Spleen (tissue), 11 donors: ENCODE measurements around the gene NUMB. TPM values are rescaled to one million over a fixed set of nuclear protein-coding genes. Genes with fewer than 3 reads are reported as not detected.

Experiments used
- DNase-seq: peaks from one replicate; pipeline ENCODE4 v3.0.0-alpha.2; 2020
- H3K27ac ChIP-seq, 8 donors: fragments of 200-600 bp; sonication (generic) in 7 of 8; 1 replicate in 4 of 8; 2 replicates in 4 of 8; pipeline versions ENCODE4 v1.5.0 to v1.8.0; 2016 to 2021; ENCODE audit warnings: inconsistent platforms in 4 of 8, mild to moderate bottlenecking in 4 of 8, moderate library complexity in 1 of 8
- H3K27me3 ChIP-seq, 7 donors: fragments of 200-600 bp; sonication (generic) in 6 of 7; replicated peaks in 1 of 7; 1 replicate in 4 of 7; 2 replicates in 3 of 7; pipeline versions ENCODE4 v1.5.0 to v1.8.0; 2016 to 2021; ENCODE audit warnings: inconsistent platforms in 3 of 7, mild to moderate bottlenecking in 1 of 7
- H3K36me3 ChIP-seq, 6 donors: fragments of 200-600 bp; sonication (generic) in 5 of 6; 1 replicate in 4 of 6; 2 replicates in 2 of 6; pipeline versions ENCODE4 v1.5.0 to v1.8.0; 2016 to 2021; ENCODE audit warnings: inconsistent platforms in 2 of 6
- H3K4me1 ChIP-seq, 6 donors: fragments of 200-600 bp; sonication (generic) in 5 of 6; 1 replicate in 3 of 6; 2 replicates in 3 of 6; pipeline versions ENCODE4 v1.5.0 to v1.8.0; 2016 to 2021; ENCODE audit warnings: inconsistent platforms in 3 of 6
- H3K4me3 ChIP-seq, 8 donors: fragments of 200-600 bp; sonication (generic) in 7 of 8; 1 replicate in 4 of 8; 2 replicates in 4 of 8; pipeline versions ENCODE4 v1.5.0 to v1.8.0; 2016 to 2021; ENCODE audit warnings: inconsistent platforms in 4 of 8, mild to moderate bottlenecking in 4 of 8, moderate library complexity in 2 of 8
- H3K9me3 ChIP-seq, 8 donors: fragments of 200-600 bp; sonication (generic) in 7 of 8; 1 replicate in 4 of 8; 2 replicates in 4 of 8; pipeline versions ENCODE4 v1.5.0 to v1.8.0; 2016 to 2021; ENCODE audit warnings: inconsistent platforms in 4 of 8
- POLR2A ChIP-seq, 3 donors: fragments of 450-650 bp; IDR thresholded peaks; one replicate each; pipeline ENCODE4 v1.5.1; 2017; ENCODE audit warnings: antibody characterized with exemption in 3 of 3, mild to moderate bottlenecking in 1 of 3
- POLR2AphosphoS5 ChIP-seq, 3 donors: sonication (generic); formaldehyde crosslinking; IDR thresholded peaks; one replicate each; pipeline ENCODE4 v1.5.1; 2017; ENCODE audit warnings: antibody characterized with exemption in 3 of 3
- WGBS, 5 donors: extraction: QIAGEN DNeasy Blood & Tissue Kit in 3 of 5; methylation state at CpG; one replicate each; pipeline versions ENCODE4 v1.1.5 to v1.1.7; 2013 to 2018; 5-methylcytosine and 5-hydroxymethylcytosine counted together
- intact Hi-C: fragments of 100-400 bp; cut with DNase I; formaldehyde crosslinking; loops from one replicate; pipeline ENCODE4 v1.15.0; 2023; ENCODE audit warnings: low total_unique reads
- polyA plus RNA-seq, 3 donors: library from polyadenylated mRNA; stranded (reverse); fragments of 200-250 nt; gene quantifications; one replicate each; pipeline ENCODE4 v1.2.1, GENCODE V29; 2013
- total RNA-seq, 7 donors: library from RNA; depleted of rRNA in 3 of 7; stranded (reverse); fragments of >200 nt in 3 of 7; fragmentation: NEBNext Ultra II Directional in 4 of 7; extraction: Animal tissue kit (Norgen Biotek cat#: 25700) in 4 of 7; gene quantifications; one replicate each; pipeline versions ENCODE4 v1.1.0 to v1.2.1, GENCODE V29; 2016 to 2021
- TF ChIP-seq, protein P1 (sequence below), 11 experiments: fragments of 200-600 bp in 7 of 11; fragments of 450-650 bp in 4 of 11; sonication (generic) in 4 of 11; IDR thresholded peaks in 8 of 11; conservative IDR thresholded peaks in 3 of 11; 1 replicate in 7 of 11; 2 replicates in 4 of 11; pipeline versions ENCODE4 v1.4.0 to v1.8.0; 2016 to 2021; ENCODE audit warnings: antibody characterized with exemption in 11 of 11, inconsistent platforms in 4 of 11, mild to moderate bottlenecking in 1 of 11
- donor health status: healthy with polysubstance abuse.
- donor health status: DM: no; HTN: no; CAD: no; lungs with moderate emphysema.
- donor health status: DM: no; HTN: no; CAD: no.
- donor health status: Bipolar disorder and iron deficiency.
- donor health status: healthy.
- donor health status: DM: no; HTN: no; CAD: no.
- donor health status: DM: yes; HTN: yes; CAD: no.

NUMB gene
- total and polyA plus RNA-seq, 10 donors, result 19.8 to 165 (median 92.9) TPM

DNA sequence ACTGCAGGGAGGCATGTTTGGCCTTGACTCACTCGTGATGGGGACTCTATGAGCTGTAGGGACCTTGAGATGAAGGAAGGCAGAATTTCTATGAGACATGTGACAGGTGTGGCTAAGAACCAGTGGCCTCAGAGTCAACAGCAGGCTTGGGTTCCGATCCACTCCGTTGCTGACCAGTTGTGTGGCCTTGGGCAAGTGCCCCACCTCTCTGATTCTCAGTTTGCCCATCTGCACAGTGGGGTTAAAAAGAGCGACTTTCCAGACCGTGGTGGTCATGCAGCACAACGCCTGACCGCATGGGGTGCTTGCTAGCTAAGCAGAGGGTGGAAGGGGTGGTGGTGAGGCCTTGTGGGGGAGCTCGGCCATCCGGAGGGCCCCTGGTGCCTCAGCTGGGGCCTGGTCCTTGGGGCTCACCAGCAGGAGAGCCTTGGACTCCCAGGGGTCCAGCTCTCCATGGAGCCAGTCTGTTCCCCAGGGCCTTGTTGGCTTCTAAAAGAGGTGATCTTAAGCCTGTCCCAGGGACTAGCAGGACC, 202.6 kb downstream of the NUMB start:
- peaks cover 0 to 5% (median 0%) of the 10 kb centered on the region in 7 donors for H3K27me3 ChIP-seq
- H3K9me3 ChIP-seq, result no peaks in the 10 kb centered on the region
- peak; percentile 59 for DNase-seq
- H3K36me3 ChIP-seq, result peaks cover 0 to 27% (median 0%) of the 10 kb centered on the region in 6 donors
- 83 to 91% (median 87%) methylated on average over 5 to 9 of the region's 9 CpGs for WGBS, 5 donors
- H3K4me1 ChIP-seq, result no peaks in the 10 kb centered on the region
- no peak for TF ChIP-seq POLR2A (IDR thresholded peaks at IDR 0.05)
- TF ChIP-seq POLR2AphosphoS5 (IDR thresholded peaks at IDR 0.05), result no peak
- H3K4me3 ChIP-seq, result no peak overlapping the region
- no peak overlapping the region for H3K27ac ChIP-seq
- intact Hi-C loops, result no loop called here

DNA sequence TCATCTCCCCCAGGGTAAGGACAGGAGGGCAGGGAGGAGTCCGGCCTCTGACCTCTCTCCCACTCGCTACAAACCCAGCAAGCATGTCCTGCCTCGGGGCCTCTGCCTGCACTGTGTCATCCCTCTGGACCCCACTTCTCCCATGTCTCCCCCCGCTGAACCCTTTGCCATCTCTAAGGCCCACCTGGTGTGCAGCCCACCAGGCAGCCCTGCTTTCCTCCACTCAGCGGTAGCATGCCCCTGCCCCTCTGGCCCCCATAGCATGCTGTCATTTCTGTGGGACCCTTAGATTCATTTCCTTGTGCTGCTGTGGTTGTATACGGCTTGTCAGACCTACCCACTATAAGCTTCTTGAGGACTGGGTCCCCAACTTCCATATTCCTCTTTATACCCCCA, 203.3 kb downstream of the NUMB start:
- no peaks in the 10 kb centered on the region for H3K9me3 ChIP-seq
- H3K36me3 ChIP-seq, result peaks cover 0 to 27% (median 0%) of the 10 kb centered on the region in 6 donors
- WGBS, 5 donors, result 86 to 93% (median 91%) methylated on average over 5 to 6 of the region's 6 CpGs
- H3K4me3 ChIP-seq, result no peak overlapping the region
- no peaks in the 10 kb centered on the region for H3K27me3 ChIP-seq
- TF ChIP-seq, protein P1, sequence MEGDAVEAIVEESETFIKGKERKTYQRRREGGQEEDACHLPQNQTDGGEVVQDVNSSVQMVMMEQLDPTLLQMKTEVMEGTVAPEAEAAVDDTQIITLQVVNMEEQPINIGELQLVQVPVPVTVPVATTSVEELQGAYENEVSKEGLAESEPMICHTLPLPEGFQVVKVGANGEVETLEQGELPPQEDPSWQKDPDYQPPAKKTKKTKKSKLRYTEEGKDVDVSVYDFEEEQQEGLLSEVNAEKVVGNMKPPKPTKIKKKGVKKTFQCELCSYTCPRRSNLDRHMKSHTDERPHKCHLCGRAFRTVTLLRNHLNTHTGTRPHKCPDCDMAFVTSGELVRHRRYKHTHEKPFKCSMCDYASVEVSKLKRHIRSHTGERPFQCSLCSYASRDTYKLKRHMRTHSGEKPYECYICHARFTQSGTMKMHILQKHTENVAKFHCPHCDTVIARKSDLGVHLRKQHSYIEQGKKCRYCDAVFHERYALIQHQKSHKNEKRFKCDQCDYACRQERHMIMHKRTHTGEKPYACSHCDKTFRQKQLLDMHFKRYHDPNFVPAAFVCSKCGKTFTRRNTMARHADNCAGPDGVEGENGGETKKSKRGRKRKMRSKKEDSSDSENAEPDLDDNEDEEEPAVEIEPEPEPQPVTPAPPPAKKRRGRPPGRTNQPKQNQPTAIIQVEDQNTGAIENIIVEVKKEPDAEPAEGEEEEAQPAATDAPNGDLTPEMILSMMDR (IDR thresholded peaks at IDR 0.05 in 8 of 11, conservative IDR thresholded peaks at IDR 0.05 in 3 of 11), result no peak
- no peak for TF ChIP-seq POLR2A (IDR thresholded peaks at IDR 0.05)
- no peak for TF ChIP-seq POLR2AphosphoS5 (IDR thresholded peaks at IDR 0.05)
- intact Hi-C loops, result no loop called here
- peak; percentile 56 for DNase-seq
- H3K27ac ChIP-seq, result no peak overlapping the region
- H3K4me1 ChIP-seq, result no peaks in the 10 kb centered on the region

DNA sequence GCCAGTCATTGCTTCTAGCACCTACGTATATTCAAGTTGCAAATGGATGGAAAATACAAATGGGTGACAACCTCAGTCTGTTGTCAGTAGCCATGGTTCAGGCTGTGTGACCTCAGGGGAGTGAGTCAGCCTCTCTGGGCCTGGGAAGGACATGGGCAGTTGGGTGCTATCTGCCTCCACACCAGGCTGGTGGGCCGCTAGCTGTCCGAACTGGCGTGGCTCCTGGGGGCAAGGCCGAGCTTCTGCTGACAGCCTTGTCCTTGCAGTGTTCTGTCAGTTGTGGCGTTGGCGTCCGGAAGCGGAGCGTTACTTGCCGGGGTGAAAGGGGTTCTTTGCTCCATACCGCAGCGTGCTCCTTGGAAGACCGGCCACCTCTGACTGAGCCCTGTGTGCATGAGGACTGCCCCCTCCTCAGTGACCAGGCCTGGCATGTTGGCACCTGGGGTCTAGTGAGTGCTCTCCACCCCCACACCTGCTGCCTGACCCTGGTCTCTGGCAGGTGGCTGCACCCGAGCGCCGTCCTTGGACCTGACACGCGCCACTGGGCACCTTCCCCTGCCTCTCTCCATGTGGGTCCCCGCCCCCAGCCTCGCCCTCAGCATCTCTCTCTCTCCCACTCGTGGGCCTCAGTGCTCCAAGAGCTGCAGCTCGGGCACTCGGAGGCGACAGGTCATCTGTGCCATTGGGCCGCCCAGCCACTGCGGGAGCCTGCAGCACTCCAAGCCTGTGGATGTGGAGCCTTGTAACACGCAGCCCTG, 203.9 kb downstream of the NUMB start:
- intact Hi-C loops, result no loop called here
- peaks cover 0 to 24% (median 0%) of the 10 kb centered on the region in 6 donors for H3K36me3 ChIP-seq

DNA sequence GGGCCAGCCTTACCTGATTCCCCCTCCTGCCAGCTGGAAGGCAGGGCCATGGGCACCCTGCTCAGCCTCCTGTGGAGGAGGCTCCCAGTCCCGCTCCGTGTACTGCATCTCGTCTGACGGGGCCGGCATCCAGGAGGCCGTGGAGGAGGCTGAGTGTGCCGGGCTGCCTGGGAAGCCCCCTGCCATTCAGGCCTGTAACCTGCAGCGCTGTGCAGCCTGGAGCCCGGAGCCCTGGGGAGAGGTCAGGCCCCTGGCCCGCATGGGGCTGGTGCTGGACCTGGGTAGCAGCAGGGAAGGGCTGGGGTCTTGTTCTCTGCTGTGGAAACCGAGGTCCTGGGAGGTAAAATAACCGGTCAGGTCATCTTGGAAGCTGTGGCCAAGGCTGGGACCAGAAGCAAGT, 204.6 kb downstream of the NUMB start:
- TF ChIP-seq, protein P1 (IDR thresholded peaks at IDR 0.05 in 8 of 11, conservative IDR thresholded peaks at IDR 0.05 in 3 of 11), result no peak
- TF ChIP-seq POLR2AphosphoS5 (IDR thresholded peaks at IDR 0.05) (no peak), POLR2A (IDR thresholded peaks at IDR 0.05) (no peak)
- no peak overlapping the region for H3K4me3 ChIP-seq
- 91 to 94% (median 93%) methylated on average over 2 to 12 of the region's 12 CpGs for WGBS, 5 donors
- DNase-seq, result no peak
- no peak overlapping the region for H3K27ac ChIP-seq
- peaks cover 0 to 19% (median 0%) of the 10 kb centered on the region in 6 donors for H3K36me3 ChIP-seq
- intact Hi-C loops, result no loop called here
- peaks cover 0 to 4% (median 1%) of the 10 kb centered on the region in 6 donors for H3K4me1 ChIP-seq
- no peaks in the 10 kb centered on the region for H3K27me3 ChIP-seq
- no peaks in the 10 kb centered on the region for H3K9me3 ChIP-seq

More for the DNA sequence above, 203.9 kb downstream of the NUMB start:
- TF ChIP-seq POLR2AphosphoS5 (IDR thresholded peaks at IDR 0.05), result peak in 1 of 3 donors; percentile 26
- TF ChIP-seq, protein P1 (IDR thresholded peaks at IDR 0.05 in 8 of 11, conservative IDR thresholded peaks at IDR 0.05 in 3 of 11), result no peak
- WGBS, 5 donors, result 85 to 92% (median 91%) methylated on average over 24 to 28 of the region's 28 CpGs
- no peaks in the 10 kb centered on the region for H3K4me1 ChIP-seq
- no peak overlapping the region for H3K4me3 ChIP-seq
- H3K9me3 ChIP-seq, result no peaks in the 10 kb centered on the region
- peak; percentile 67 for DNase-seq
- H3K27ac ChIP-seq, result no peak overlapping the region
- H3K27me3 ChIP-seq, result no peaks in the 10 kb centered on the region
